Measurements from ENCODE around the gene POLL. TPM values are rescaled to one million over a fixed set of nuclear protein-coding genes. Genes with fewer than 3 reads are reported as not detected.
A peak's percentile ranks its signal among the peaks of the same experiment; 100 is the strongest.

Gene POLL
- total RNA-seq, 1 donor from 2014 or later: 30.4 TPM

DNA sequence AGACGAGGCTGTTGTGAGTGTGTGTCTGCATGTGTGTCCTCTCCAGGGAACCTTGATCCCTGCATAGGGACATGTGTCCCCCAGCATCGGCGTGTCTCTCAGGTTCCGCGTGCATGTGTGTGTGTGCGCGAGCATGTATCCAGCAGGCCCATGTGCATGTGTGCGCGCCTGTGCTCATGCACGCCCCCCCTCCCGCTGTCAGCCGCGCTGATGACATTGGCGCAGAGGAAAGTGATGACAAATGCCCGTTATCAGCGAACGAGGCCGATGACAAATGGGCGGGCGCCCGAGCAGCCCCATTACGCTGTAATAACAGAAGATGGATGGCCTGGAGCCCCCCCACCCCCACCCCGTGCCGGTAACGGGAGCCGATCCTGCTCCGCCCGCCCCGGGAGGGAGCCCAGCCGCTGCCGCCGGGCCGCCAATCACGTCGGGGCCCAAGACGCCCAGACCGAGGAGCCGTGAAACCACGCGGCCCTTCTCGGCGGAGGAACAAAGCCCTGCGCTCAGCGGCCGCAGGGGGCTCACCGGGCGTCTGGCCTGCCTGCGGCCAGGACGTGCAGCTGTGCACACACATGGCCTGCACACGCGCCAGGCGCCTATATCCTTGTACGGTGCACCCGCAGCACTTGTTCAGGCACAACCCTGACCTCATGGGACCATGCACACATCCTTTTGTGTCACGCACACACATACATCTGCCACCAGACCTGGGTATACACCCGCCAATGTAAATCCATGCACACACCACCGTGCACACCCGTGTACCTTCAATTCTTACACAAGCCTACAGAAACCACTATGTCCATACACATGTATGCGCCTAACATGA, 21.5 kb downstream of the POLL start:
- ATAC-seq: no peak
- H3K4me1 ChIP-seq: peaks cover 22% of the 10 kb centered on the region
- H3K36me3 ChIP-seq: no peaks in the 10 kb centered on the region
- peaks cover 56% of the 10 kb centered on the region for H3K27me3 ChIP-seq
- H3K4me3 ChIP-seq: no peak overlapping the region
- intact Hi-C loops (cut with DNase I): no loop called here
- H3K9me3 ChIP-seq: no peaks in the 10 kb centered on the region
- no peak overlapping the region for H3K27ac ChIP-seq
- DNase-seq: peak; percentile 59
- TF ChIP-seq, protein P1, sequence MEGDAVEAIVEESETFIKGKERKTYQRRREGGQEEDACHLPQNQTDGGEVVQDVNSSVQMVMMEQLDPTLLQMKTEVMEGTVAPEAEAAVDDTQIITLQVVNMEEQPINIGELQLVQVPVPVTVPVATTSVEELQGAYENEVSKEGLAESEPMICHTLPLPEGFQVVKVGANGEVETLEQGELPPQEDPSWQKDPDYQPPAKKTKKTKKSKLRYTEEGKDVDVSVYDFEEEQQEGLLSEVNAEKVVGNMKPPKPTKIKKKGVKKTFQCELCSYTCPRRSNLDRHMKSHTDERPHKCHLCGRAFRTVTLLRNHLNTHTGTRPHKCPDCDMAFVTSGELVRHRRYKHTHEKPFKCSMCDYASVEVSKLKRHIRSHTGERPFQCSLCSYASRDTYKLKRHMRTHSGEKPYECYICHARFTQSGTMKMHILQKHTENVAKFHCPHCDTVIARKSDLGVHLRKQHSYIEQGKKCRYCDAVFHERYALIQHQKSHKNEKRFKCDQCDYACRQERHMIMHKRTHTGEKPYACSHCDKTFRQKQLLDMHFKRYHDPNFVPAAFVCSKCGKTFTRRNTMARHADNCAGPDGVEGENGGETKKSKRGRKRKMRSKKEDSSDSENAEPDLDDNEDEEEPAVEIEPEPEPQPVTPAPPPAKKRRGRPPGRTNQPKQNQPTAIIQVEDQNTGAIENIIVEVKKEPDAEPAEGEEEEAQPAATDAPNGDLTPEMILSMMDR (IDR thresholded peaks at IDR 0.05): no peak

DNA sequence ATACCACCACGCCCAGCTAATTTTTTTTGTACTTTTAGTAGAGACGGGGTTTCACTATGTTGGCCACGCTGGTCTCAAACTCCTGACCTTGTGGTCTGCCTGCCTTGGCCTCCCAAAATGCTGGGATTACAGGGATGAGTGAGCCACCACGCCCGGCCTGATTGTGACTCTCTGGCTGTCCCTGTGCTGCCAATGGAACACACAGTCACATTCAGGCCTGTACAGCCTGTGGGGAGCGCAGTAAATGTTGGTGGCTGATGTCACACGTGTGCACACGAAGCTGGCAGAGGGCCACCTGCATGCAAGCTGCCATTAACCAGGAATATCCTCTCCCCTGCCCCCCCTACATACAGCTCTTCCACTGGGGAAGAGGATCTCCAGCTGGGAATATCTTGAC, 22.1 kb downstream of the POLL start:
- no peak overlapping the region for H3K27ac ChIP-seq
- no peaks in the 10 kb centered on the region for H3K9me3 ChIP-seq
- no peaks in the 10 kb centered on the region for H3K36me3 ChIP-seq
- peaks cover 22% of the 10 kb centered on the region for H3K4me1 ChIP-seq
- TF ChIP-seq, protein P1 (IDR thresholded peaks at IDR 0.05): no peak
- ATAC-seq (no peak), DNase-seq (peak; percentile 46)
- no peak overlapping the region for H3K4me3 ChIP-seq
- intact Hi-C loops (cut with DNase I): no loop called here
- H3K27me3 ChIP-seq: peaks cover 56% of the 10 kb centered on the region

DNA sequence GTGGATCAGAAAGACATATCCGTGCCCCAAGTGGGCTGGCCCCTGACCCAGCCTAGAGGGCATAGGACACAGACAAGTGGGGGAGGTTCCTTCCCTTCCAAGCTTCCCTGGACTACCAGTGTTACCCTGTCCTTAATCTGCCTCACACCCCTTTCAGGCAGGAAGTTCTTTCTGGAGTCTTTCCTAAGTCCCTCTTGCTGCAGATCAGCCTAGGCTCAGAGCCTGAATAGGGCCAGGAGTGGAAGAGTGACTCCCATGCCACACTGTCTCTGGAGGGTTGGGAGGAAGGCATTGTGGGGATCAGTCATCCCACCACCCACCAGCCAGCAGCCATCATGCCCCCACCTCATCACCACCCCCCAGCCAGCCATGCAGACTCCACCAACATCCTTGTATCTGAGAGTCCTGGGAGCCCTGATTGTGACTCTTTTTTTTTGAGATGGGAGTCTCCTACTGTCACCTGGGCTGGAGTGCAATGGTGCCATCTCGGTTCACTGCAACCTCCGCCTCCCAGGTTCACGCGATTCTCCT, 22.6 kb downstream of the POLL start:
- TF ChIP-seq, protein P1 (IDR thresholded peaks at IDR 0.05): no peak
- peaks cover 56% of the 10 kb centered on the region for H3K27me3 ChIP-seq
- no peaks in the 10 kb centered on the region for H3K9me3 ChIP-seq
- peaks cover 18% of the 10 kb centered on the region for H3K4me1 ChIP-seq
- no peaks in the 10 kb centered on the region for H3K36me3 ChIP-seq
- ATAC-seq (no peak), DNase-seq (no peak)
- intact Hi-C loops (cut with DNase I): no loop called here
- H3K27ac ChIP-seq: no peak overlapping the region
- H3K4me3 ChIP-seq: no peak overlapping the region

GRCh38 chr10:101564490-101564991, 23.5 kb downstream of the POLL start:
- intact Hi-C loops (cut with DNase I): no loop called here
- Histone ChIP-seq H3K27ac (no peak overlapping the region), H3K4me1 (peaks cover 12% of the 10 kb centered on the region), H3K9me3 (no peaks in the 10 kb centered on the region), H3K4me3 (no peak overlapping the region), H3K27me3 (peaks cover 50% of the 10 kb centered on the region), H3K36me3 (no peaks in the 10 kb centered on the region)
- DNase-seq (peak; percentile 56), ATAC-seq (no peak)
- TF ChIP-seq, protein P1 (IDR thresholded peaks at IDR 0.05): no peak

DNA sequence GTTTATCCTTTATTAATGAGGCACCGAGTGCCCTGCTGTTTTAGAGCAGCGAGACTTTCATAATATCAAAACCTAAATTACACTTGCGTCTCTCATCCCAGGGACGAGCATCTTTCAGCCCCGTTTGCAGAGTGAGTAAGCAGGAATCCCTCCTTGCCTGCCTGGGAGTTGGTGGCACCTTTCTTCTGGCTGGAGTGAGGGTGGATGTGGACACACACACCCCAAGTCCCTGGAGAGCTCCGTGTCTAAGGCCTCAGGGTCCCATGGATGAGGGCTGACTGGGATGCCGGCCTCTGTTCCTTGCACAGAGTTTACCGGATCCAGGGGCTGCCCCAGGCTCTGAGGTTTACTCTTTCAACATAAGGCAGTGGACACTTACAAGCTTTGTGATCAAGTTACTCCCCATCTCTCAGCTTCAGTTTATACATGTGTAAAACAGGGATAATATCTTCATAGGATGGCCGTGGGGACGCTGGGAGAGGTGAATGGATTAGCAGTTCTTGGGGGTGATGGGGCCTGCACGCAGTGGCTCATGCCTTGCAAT, 24.5 kb downstream of the POLL start:
- DNase-seq: no peak
- intact Hi-C loops (cut with DNase I): no loop called here

More for the DNA sequence above, 24.5 kb downstream of the POLL start:
- TF ChIP-seq, protein P1 (IDR thresholded peaks at IDR 0.05): no peak
- H3K9me3 ChIP-seq: no peaks in the 10 kb centered on the region
- H3K36me3 ChIP-seq: no peaks in the 10 kb centered on the region
- H3K4me1 ChIP-seq: peaks cover 9% of the 10 kb centered on the region
- no peak overlapping the region for H3K4me3 ChIP-seq
- no peak for ATAC-seq
- no peak overlapping the region for H3K27ac ChIP-seq
- peaks cover 41% of the 10 kb centered on the region for H3K27me3 ChIP-seq
